Stimulated activated CD4-positive, alpha-beta T cell treated with anti-CD3 and anti-CD28 coated beads, Interleukin-2, amount 100 ng/mL, for 24 hours (primary cell): ENCODE data around the gene TSPOAP1.

Experiments
- DNase-seq, 2 donors: peaks; one replicate each; pipeline ENCODE4 v3.0.0-alpha.2; 2020

The TSPOAP1 gene

GRCh38 chr17:58329035-58329809, 627 bp upstream of the TSPOAP1 start:
- DNase-seq = peak; percentile 89 to 91

- DNase-seq = peak in 1 of 2 donors; percentile 78
Measured at GRCh38 chr17:58327363-58328194, 1.0 kb downstream of the TSPOAP1 start.

- peak in 1 of 2 donors; percentile 37 for DNase-seq
Measured at GRCh38 chr17:58326609-58327362, 1.8 kb downstream of the TSPOAP1 start.

GRCh38 chr17:58325976-58326468, 2.6 kb downstream of the TSPOAP1 start:
- DNase-seq = no peak

GRCh38 chr17:58325289-58325726, 3.3 kb downstream of the TSPOAP1 start:
- no peak for DNase-seq

GRCh38 chr17:58324409-58325288, 3.9 kb downstream of the TSPOAP1 start:
- no peak for DNase-seq

- no peak for DNase-seq
Measured at GRCh38 chr17:58324056-58324408, 4.6 kb downstream of the TSPOAP1 start.

- DNase-seq = no peak
Measured at GRCh38 chr17:58323366-58324055, 5.1 kb downstream of the TSPOAP1 start.

GRCh38 chr17:58322581-58323185, 5.9 kb downstream of the TSPOAP1 start:
- no peak for DNase-seq

GRCh38 chr17:58321571-58322525, 6.7 kb downstream of the TSPOAP1 start:
- DNase-seq = no peak

- no peak for DNase-seq
Measured at GRCh38 chr17:58320570-58321323, 7.8 kb downstream of the TSPOAP1 start.

GRCh38 chr17:58320163-58320558, 8.4 kb downstream of the TSPOAP1 start:
- no peak for DNase-seq

GRCh38 chr17:58319173-58320162, 9.1 kb downstream of the TSPOAP1 start:
- DNase-seq = no peak

- DNase-seq = no peak
Measured at GRCh38 chr17:58318627-58319172, 9.9 kb downstream of the TSPOAP1 start.

GRCh38 chr17:58318065-58318481, 10.5 kb downstream of the TSPOAP1 start:
- peak in 1 of 2 donors; percentile 16 for DNase-seq

GRCh38 chr17:58317421-58318064, 11.1 kb downstream of the TSPOAP1 start:
- peak; percentile 67 to 76 for DNase-seq
